K562 (cell line): Measurements from ENCODE around the gene NTRK1. TPM values are rescaled to one million over a fixed set of nuclear protein-coding genes. Genes with fewer than 3 reads are reported as not detected.

Experiments
- AFF1 ChIP-seq, 2 experiments: fragments of 450-650 bp; IDR thresholded peaks; 2 replicates each; pipeline ENCODE4 v1.6.1; 2018; ENCODE audit warnings: mild to moderate bottlenecking in 2 of 2, low read depth in 1 of 2; ENCODE audit not compliant: partially characterized antibody in 2 of 2
- CC2D1A ChIP-seq: fragments of 450-650 bp; IDR thresholded peaks from 2 replicates; pipeline ENCODE4 v1.6.1; 2017; ENCODE audit warnings: mild to moderate bottlenecking
- CREM ChIP-seq: IDR thresholded peaks from 2 replicates; pipeline ENCODE4 v1.6.1; 2014; ENCODE audit warnings: antibody characterized with exemption, low read depth
- GATAD2B ChIP-seq: fragments of 450-650 bp; IDR thresholded peaks from 2 replicates; pipeline ENCODE4 v1.6.1; 2017; ENCODE audit warnings: mild to moderate bottlenecking, borderline replicate concordance
- GTF2E2 ChIP-seq: fragments of 200-800 bp; sonication (Bioruptor generic); IDR thresholded peaks from 2 replicates; pipeline ENCODE4 v1.6.1; 2016; ENCODE audit warnings: missing genetic modification characterization, missing compliant biosample characterization
- GTF2F1 ChIP-seq: IDR thresholded peaks from 2 replicates; pipeline ENCODE4 v1.6.1; 2011; ENCODE audit warnings: low read depth, low read length, improper control_type of control experiment
- HDAC1 ChIP-seq, 2 experiments: fragments of 450-650 bp; IDR thresholded peaks; 2 replicates each; pipeline ENCODE4 v1.6.1; 2016 to 2017; ENCODE audit warnings: inconsistent platforms in 1 of 2, mild to moderate bottlenecking in 1 of 2, moderate library complexity in 1 of 2
- HNRNPLL ChIP-seq: fragments of 200-400 bp; formaldehyde crosslinking; IDR thresholded peaks from 2 replicates; pipeline ENCODE4 v1.6.1; 2017; ENCODE audit warnings: low read length, low read depth, mild to moderate bottlenecking; ENCODE audit not compliant: poor library complexity, severe bottlenecking
- IRF9 ChIP-seq: fragments of 450-650 bp; IDR thresholded peaks from 2 replicates; pipeline ENCODE4 v1.6.1; 2016; ENCODE audit warnings: missing biosample characterization, missing genetic modification characterization
- KDM5B ChIP-seq: fragments of 200-600 bp; sonication (generic); IDR thresholded peaks from 2 replicates; pipeline ENCODE4 v1.6.1; 2012; ENCODE audit warnings: low read depth, mild to moderate bottlenecking, moderate library complexity, low read length, control low read depth, inconsistent platforms; ENCODE audit not compliant: insufficient replicate concordance
- MTA2 ChIP-seq: fragments of 450-650 bp; IDR thresholded peaks from 2 replicates; pipeline ENCODE4 v1.6.1; 2016; ENCODE audit warnings: low read depth
- PRPF4 ChIP-seq: fragments of 200-400 bp; formaldehyde crosslinking; IDR thresholded peaks from one replicate; pipeline ENCODE4 v1.6.1; 2017; ENCODE audit warnings: low read length, low read depth, mild to moderate bottlenecking; ENCODE audit not compliant: insufficient read depth, poor library complexity, severe bottlenecking
- RBM22 ChIP-seq: fragments of 200-400 bp; formaldehyde crosslinking; IDR thresholded peaks from 2 replicates; pipeline ENCODE4 v1.6.1; 2018; ENCODE audit warnings: low read length, low read depth; ENCODE audit not compliant: poor library complexity, severe bottlenecking
- RBM34 ChIP-seq: fragments of 200-400 bp; formaldehyde crosslinking; IDR thresholded peaks from 2 replicates; pipeline ENCODE4 v1.6.1; 2018; ENCODE audit warnings: low read length, borderline replicate concordance; ENCODE audit not compliant: insufficient read depth
- RNF2 ChIP-seq: sonication (generic); IDR thresholded peaks from 2 replicates; pipeline ENCODE4 v1.6.1; 2016
- SIN3A ChIP-seq, 2 experiments: fragments of 150-350 bp in 1 of 2; IDR thresholded peaks; 2 replicates each; pipeline ENCODE4 v1.6.1; 2011 to 2016; ENCODE audit warnings: borderline replicate concordance in 2 of 2, low read depth in 2 of 2, low read length in 2 of 2, mild to moderate bottlenecking in 2 of 2, moderate library complexity in 2 of 2; ENCODE audit not compliant: control insufficient read depth in 1 of 2
- SP1 ChIP-seq: sonication (generic); formaldehyde crosslinking; IDR thresholded peaks from 2 replicates; pipeline ENCODE4 v1.8.1; 2022; ENCODE audit warnings: mild to moderate bottlenecking, missing genetic modification reagents
- U2AF1 ChIP-seq: fragments of 200-400 bp; formaldehyde crosslinking; optimal IDR thresholded peaks from 2 replicates; pipeline ENCODE3; 2017; ENCODE audit warnings: mild to moderate bottlenecking, low read depth, low read length, moderate library complexity
- ZNF280A ChIP-seq: fragments of 450-650 bp; IDR thresholded peaks from 2 replicates; pipeline ENCODE4 v1.6.1; 2018; ENCODE audit warnings: mild to moderate bottlenecking, low read depth; ENCODE audit not compliant: partially characterized antibody
- ZNF444 ChIP-seq: fragments of 250-450 bp; sonication (Bioruptor Pico); IDR thresholded peaks from 2 replicates; pipeline ENCODE4 v1.4.0; 2020; ENCODE audit warnings: mild to moderate bottlenecking, moderate library complexity
- ZNF780A ChIP-seq: fragments of 250-450 bp; sonication (Bioruptor Pico); IDR thresholded peaks from 2 replicates; pipeline ENCODE4 v1.5.0; 2021; ENCODE audit warnings: mild to moderate bottlenecking
- ZNF785 ChIP-seq: fragments of 250-450 bp; sonication (Bioruptor Pico); IDR thresholded peaks from 2 replicates; pipeline ENCODE4 v1.4.0; 2020; ENCODE audit warnings: mild to moderate bottlenecking
- polyA plus RNA-seq, 8 experiments: library from polyadenylated mRNA; depleted of rRNA in 4 of 8; stranded (reverse) in 5 of 8; unstranded in 3 of 8; fragments of >200 nt; fragmentation: Nextera tagmentation in 2 of 8; fragmentation: Illumina TruSeq in 1 of 8; extraction: Ambion mirVana in 2 of 8; extraction: Trizol in 1 of 8; gene quantifications; 2 replicates each; pipeline versions ENCODE4 v1.2.1 to v1.2.3, GENCODE V29; 2011 to 2014; ENCODE audit warnings: inconsistent platforms in 1 of 8, missing spikeins in 1 of 8
- total RNA-seq, 7 experiments: library from RNA; depleted of rRNA in 6 of 7; stranded (reverse); fragments of >200 nt in 6 of 7; fragmentation: Illumina TruSeq in 2 of 7; extraction: Trizol in 2 of 7; gene quantifications; 2 replicates each; pipeline versions ENCODE4 v1.2.1 to v1.2.3, GENCODE V29; 2011 to 2021; ENCODE audit warnings: low replicate concordance in 1 of 7

The NTRK1 gene
- total and polyA plus RNA-seq, 9 of the 15 experiments (the other 6 are each of a cell fraction or from before 2014, with no cell fraction given) = 0.46 to 30.0 (median 7.9) TPM

- TF ChIP-seq IRF9 (tag) (no peak), GTF2F1 (no peak), CREM (peak; percentile 4; the same call in 1 of the 2 replicates), ZNF280A (no peak), MTA2 (peak; percentile 71), SIN3A (IDR thresholded peaks at IDR 0.05; ENCODE audit: borderline replicate concordance in 2 of 2, control insufficient read depth in 1 of 2, low read depth in 2 of 2, low read length in 2 of 2) (no peak), KDM5B (no peak), CC2D1A (no peak; the same call in 1 of the 2 replicates), ZNF780A (CRISPR knock-in tag) (no peak), PRPF4 (no peak), RBM22 (no peak), AFF1 (IDR thresholded peaks at IDR 0.05; ENCODE audit: low read depth in 1 of 2, partially characterized antibody in 2 of 2) (no peak), GATAD2B (no peak), SP1 (CRISPR knock-in tag) (peak; percentile 60; the same call in 1 of the 2 replicates), ZNF785 (CRISPR knock-in tag) (no peak), U2AF1 (no peak), HNRNPLL (peak; percentile 29), GTF2E2 (tag) (no peak; the same call in 1 of the 2 replicates), RBM34 (no peak), RNF2 (no peak), HDAC1 (IDR thresholded peaks at IDR 0.05) (peak in 1 of 2 experiments; percentile 45; a peak in 1 of 4 replicates), ZNF444 (CRISPR knock-in tag) (no peak)
Measured at GRCh38 chr1:156894711-156895454, 34.2 kb downstream of the NTRK1 start (continued).
